22Rv1 (cell line): ENCODE results near the gene GATB.

Experiments used
- CTCF ChIP-seq: fragments of 450-650 bp; IDR thresholded peaks from 2 replicates; pipeline ENCODE4 v1.5.1; 2017; ENCODE audit warnings: mild to moderate bottlenecking
- ZFX ChIP-seq: fragments of 450-650 bp; IDR thresholded peaks from 2 replicates; pipeline ENCODE4 v1.6.1; 2017; ENCODE audit warnings: antibody characterized with exemption, borderline replicate concordance

- TF ChIP-seq CTCF (no peak), ZFX (no peak)
Observed at GRCh38 chr4:151797853-151798252, 37.0 kb upstream of the GATB start.
